KMS-11 (cell line): ENCODE data around the gene CD274.

Source experiments
- H2AFZ ChIP-seq: fragments of 200-600 bp; sonication (generic); 2 replicates; pipeline ENCODE4 v1.6.1; 2016; ENCODE audit warnings: antibody characterized with exemption, mixed run types, low read depth
- H3K27ac ChIP-seq: fragments of 200-600 bp; sonication (generic); 2 replicates; pipeline ENCODE4 v1.6.1; 2016; ENCODE audit warnings: mild to moderate bottlenecking, mixed run types
- H3K27me3 ChIP-seq: fragments of 200-600 bp; sonication (generic); 2 replicates; pipeline ENCODE4 v1.6.1; 2017; ENCODE audit warnings: mild to moderate bottlenecking, low read depth, mixed run types, moderate library complexity; ENCODE audit not compliant: insufficient read depth
- H3K36me3 ChIP-seq: fragments of 200-600 bp; sonication (generic); 2 replicates; pipeline ENCODE4 v1.6.1; 2017; ENCODE audit warnings: mild to moderate bottlenecking, mixed run types; ENCODE audit not compliant: insufficient read depth
- H3K4me1 ChIP-seq: fragments of 200-600 bp; sonication (generic); 2 replicates; pipeline ENCODE4 v1.6.1; 2016; ENCODE audit warnings: mild to moderate bottlenecking, low read depth, mixed run types; ENCODE audit not compliant: poor library complexity, severe bottlenecking
- H3K4me2 ChIP-seq: fragments of 200-600 bp; sonication (generic); 2 replicates; pipeline ENCODE4 v1.7.0; 2016; ENCODE audit warnings: mild to moderate bottlenecking, mixed run types
- H3K4me3 ChIP-seq: fragments of 200-600 bp; sonication (generic); IDR thresholded peaks from 2 replicates; pipeline ENCODE4 v1.6.1; 2017; ENCODE audit warnings: low read depth, low read length, mixed read lengths; ENCODE audit not compliant: insufficient read depth
- H3K79me2 ChIP-seq: fragments of 200-600 bp; sonication (generic); 2 replicates; pipeline ENCODE4 v1.6.1; 2016; ENCODE audit warnings: low read depth, mixed run types; ENCODE audit not compliant: insufficient read depth
- H3K9ac ChIP-seq: fragments of 200-600 bp; sonication (generic); 2 replicates; pipeline ENCODE4 v1.6.1; 2016; ENCODE audit warnings: mild to moderate bottlenecking, mixed run types
- H4K20me1 ChIP-seq: fragments of 200-600 bp; sonication (generic); 2 replicates; pipeline ENCODE4 v1.6.1; 2016; ENCODE audit warnings: mild to moderate bottlenecking, mixed run types; ENCODE audit not compliant: insufficient read depth
- TF ChIP-seq, protein P1 (sequence below): fragments of 200-600 bp; sonication (generic); conservative IDR thresholded peaks from 2 replicates; pipeline ENCODE4 v1.6.1; 2017; ENCODE audit warnings: low read depth, mild to moderate bottlenecking, antibody characterized with exemption, low read length, moderate library complexity, mixed read lengths

Gene CD274

DNA sequence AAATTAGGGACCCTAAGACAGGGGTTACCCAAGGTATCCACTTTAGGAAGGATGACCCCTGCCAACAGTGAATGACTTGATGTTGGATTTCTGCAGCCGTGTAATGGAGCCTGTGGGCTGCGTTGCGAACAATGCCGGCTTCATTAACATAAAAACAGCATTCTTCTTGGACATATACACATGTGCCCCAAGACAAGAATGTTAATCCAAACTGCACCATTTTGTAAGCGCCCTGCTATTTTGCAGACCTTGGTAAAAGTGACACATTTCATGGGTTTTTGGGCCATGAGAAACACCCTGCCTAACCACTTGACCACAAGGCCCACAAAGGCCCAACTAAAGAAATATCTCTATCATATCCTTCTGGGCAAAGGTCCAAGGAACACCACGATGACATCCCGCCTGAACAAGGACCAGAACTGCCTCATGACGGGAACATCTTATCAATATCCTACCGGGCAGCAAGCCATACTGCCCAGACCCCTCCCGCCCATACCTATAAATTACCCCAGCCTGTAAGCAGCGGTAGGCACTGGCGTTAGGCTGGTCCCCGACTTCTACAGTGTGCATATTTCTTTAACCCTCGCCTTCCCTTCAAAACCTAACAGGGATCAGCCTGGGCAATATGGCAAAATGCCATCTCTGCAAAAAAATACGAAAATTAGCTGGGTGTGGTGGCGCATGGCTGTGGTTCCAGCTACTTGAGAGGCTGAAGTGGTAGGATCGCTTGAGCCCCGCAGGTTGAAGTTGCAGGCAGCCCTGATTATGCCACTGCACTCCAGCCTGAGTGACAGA, 50.3 kb downstream of the CD274 start:
- Histone ChIP-seq H2AFZ (no peak overlapping the region), H4K20me1 (no peaks in the 10 kb centered on the region), H3K4me1 (peaks cover 14% of the 10 kb centered on the region), H3K27me3 (no peaks in the 10 kb centered on the region), H3K9ac (no peak overlapping the region), H3K79me2 (no peaks in the 10 kb centered on the region), H3K36me3 (no peaks in the 10 kb centered on the region), H3K4me3 (no peak overlapping the region), H3K27ac (no peak overlapping the region), H3K4me2 (no peak overlapping the region; the same call in 1 of the 2 replicates)
- TF ChIP-seq, protein P1, sequence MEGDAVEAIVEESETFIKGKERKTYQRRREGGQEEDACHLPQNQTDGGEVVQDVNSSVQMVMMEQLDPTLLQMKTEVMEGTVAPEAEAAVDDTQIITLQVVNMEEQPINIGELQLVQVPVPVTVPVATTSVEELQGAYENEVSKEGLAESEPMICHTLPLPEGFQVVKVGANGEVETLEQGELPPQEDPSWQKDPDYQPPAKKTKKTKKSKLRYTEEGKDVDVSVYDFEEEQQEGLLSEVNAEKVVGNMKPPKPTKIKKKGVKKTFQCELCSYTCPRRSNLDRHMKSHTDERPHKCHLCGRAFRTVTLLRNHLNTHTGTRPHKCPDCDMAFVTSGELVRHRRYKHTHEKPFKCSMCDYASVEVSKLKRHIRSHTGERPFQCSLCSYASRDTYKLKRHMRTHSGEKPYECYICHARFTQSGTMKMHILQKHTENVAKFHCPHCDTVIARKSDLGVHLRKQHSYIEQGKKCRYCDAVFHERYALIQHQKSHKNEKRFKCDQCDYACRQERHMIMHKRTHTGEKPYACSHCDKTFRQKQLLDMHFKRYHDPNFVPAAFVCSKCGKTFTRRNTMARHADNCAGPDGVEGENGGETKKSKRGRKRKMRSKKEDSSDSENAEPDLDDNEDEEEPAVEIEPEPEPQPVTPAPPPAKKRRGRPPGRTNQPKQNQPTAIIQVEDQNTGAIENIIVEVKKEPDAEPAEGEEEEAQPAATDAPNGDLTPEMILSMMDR = no peak

DNA sequence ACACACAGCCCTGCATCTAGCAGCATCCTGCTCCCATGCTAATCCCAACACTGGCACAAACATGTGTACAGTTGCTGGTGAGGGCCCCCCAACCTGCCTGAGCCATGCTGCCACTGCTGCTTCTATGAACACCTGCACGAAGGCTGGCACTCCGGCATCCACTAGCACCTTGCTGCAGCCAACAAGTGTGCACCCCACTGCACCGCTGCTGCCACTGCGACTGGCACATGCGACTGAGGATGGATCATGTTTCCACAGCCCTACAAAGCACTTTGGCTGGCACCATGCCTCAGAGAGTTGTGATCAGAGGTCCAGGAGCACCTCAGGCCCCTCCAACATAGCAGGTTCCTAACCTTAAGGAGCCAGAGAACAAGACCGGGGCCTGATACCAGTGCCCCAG, 52.2 kb downstream of the CD274 start:
- no peaks in the 10 kb centered on the region for H3K79me2 ChIP-seq
- H3K36me3 ChIP-seq = no peaks in the 10 kb centered on the region
- no peak overlapping the region for H3K4me2 ChIP-seq
- no peak overlapping the region for H3K27ac ChIP-seq
- no peaks in the 10 kb centered on the region for H4K20me1 ChIP-seq
- no peak overlapping the region for H3K4me3 ChIP-seq
- no peak overlapping the region for H2AFZ ChIP-seq
- H3K27me3 ChIP-seq = no peaks in the 10 kb centered on the region
- peaks cover 14% of the 10 kb centered on the region for H3K4me1 ChIP-seq
- no peak overlapping the region for H3K9ac ChIP-seq
- TF ChIP-seq, protein P1 = no peak

DNA sequence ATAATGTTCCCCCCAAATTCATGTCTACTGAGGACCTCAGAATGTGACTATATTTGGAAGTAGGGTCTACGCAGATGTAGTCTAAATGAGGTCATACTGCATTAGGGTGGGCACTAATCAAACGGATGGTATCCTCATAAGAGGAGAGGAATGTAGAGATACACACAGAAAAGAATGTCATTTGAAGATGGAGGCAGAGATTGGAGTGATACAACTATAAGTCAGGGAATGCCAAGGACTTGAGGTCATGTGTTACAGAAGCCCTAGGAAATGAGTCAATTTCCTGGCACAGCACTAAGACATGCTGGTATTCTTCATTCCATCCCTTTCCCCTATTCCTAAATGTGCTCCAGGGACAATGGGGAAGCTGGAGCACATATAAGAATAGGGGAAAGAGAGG, 59.2 kb downstream of the CD274 start:
- H2AFZ ChIP-seq = peak overlapping the region; percentile 67; the same call in 1 of the 2 replicates
- no peaks in the 10 kb centered on the region for H4K20me1 ChIP-seq
- peak overlapping the region; percentile 70; the same call in 1 of the 2 replicates for H3K27ac ChIP-seq
- peak overlapping the region; percentile 86; the same call in 1 of the 2 replicates for H3K4me2 ChIP-seq
- H3K4me3 ChIP-seq = no peak overlapping the region
- TF ChIP-seq, protein P1 = no peak
- peaks cover 31% of the 10 kb centered on the region for H3K4me1 ChIP-seq
- no peak overlapping the region for H3K9ac ChIP-seq
- H3K36me3 ChIP-seq = no peaks in the 10 kb centered on the region
- no peaks in the 10 kb centered on the region for H3K27me3 ChIP-seq
- H3K79me2 ChIP-seq = no peaks in the 10 kb centered on the region

DNA sequence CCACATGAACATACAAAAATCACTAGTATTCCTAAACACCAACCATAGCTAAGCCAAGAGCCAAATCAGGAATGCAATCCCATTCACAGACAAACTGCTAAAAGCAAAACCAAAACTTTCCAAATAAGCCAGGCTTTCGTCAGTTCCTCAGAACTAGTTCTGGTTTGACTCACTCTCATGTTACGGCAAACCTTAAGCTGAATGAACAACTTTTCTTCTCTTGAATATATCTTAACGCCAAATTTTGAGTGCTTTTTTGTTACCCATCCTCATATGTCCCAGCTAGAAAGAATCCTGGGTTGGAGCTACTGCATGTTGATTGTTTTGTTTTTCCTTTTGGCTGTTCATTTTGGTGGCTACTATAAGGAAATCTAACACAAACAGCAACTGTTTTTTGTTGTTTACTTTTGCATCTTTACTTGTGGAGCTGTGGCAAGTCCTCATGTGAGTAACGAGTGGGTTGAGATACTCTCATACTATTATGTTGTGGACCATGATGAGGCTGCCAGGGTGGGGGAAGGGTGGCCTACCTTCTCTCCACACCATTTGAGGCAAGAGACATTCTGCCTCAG, 60.1 kb downstream of the CD274 start, which contains the start of gene PDCD1LG2:
Gene PDCD1LG2, plus strand, starts transcription at position 172 of the 572 bp plus-strand sequence. CDS start 12,016 bp downstream, outside the sequence.
- Histone ChIP-seq H3K4me2 (peak within 1 kb of the TSS; percentile 86), H3K9ac (peak within 1 kb of the TSS; percentile 51; the same call in 1 of the 2 replicates), H2AFZ (peak within 1 kb of the TSS; percentile 67), H3K4me1 (peaks cover 40% of the 10 kb centered on the region), H3K27me3 (no peaks in the 10 kb centered on the region), H3K27ac (peak within 1 kb of the TSS; percentile 70), H3K4me3 (no peak within 1 kb of the TSS), H4K20me1 (no peaks in the 10 kb centered on the region), H3K79me2 (no peaks in the 10 kb centered on the region), H3K36me3 (no peaks in the 10 kb centered on the region)
- TF ChIP-seq, protein P1 = no peak
